HG03196 (cell line): ENCODE data around the gene KLHL29.

Experiments
- ATAC-seq: cut with Tn5 transposase; IDR thresholded peaks from one replicate; pipeline ENCODE4 v1.9.1; 2021; ENCODE audit not compliant: unreplicated experiment

The KLHL29 gene

GRCh38 chr2:23563673-23564614 lies 179.0 kb downstream of the KLHL29 start:
- ATAC-seq, result no peak

- no peak for ATAC-seq
Observed at GRCh38 chr2:23564615-23564960, 179.6 kb downstream of the KLHL29 start.

GRCh38 chr2:23565374-23565773 lies 180.4 kb downstream of the KLHL29 start:
- no peak for ATAC-seq

- no peak for ATAC-seq
Observed at GRCh38 chr2:23565814-23566213, 180.8 kb downstream of the KLHL29 start.

- no peak for ATAC-seq
Observed at GRCh38 chr2:23566241-23567142, 181.5 kb downstream of the KLHL29 start.

- ATAC-seq, result no peak
Observed at GRCh38 chr2:23567161-23567756, 182.3 kb downstream of the KLHL29 start.

- no peak for ATAC-seq
Observed at GRCh38 chr2:23568211-23568610, 183.2 kb downstream of the KLHL29 start.

GRCh38 chr2:23568626-23569190 lies 183.7 kb downstream of the KLHL29 start:
- ATAC-seq, result no peak

- no peak for ATAC-seq
Observed at GRCh38 chr2:23569761-23570365, 184.9 kb downstream of the KLHL29 start.

GRCh38 chr2:23571085-23571484 lies 186.1 kb downstream of the KLHL29 start:
- no peak for ATAC-seq

GRCh38 chr2:23571527-23572282 lies 186.7 kb downstream of the KLHL29 start:
- no peak for ATAC-seq

GRCh38 chr2:23574919-23575654 lies 190.1 kb downstream of the KLHL29 start:
- no peak for ATAC-seq

- no peak for ATAC-seq
Observed at GRCh38 chr2:23578964-23579671, 194.1 kb downstream of the KLHL29 start.

GRCh38 chr2:23579674-23580073 lies 194.7 kb downstream of the KLHL29 start:
- ATAC-seq, result no peak

- ATAC-seq, result no peak
Observed at GRCh38 chr2:23583467-23583866, 198.5 kb downstream of the KLHL29 start.

- ATAC-seq, result no peak
Observed at GRCh38 chr2:23584054-23584745, 199.2 kb downstream of the KLHL29 start.

GRCh38 chr2:23585273-23586170 lies 200.5 kb downstream of the KLHL29 start:
- ATAC-seq, result no peak
